Psoas muscle (tissue), 8 donors: Measurements from ENCODE around the gene TCF12. TPM values are rescaled to one million over a fixed set of nuclear protein-coding genes. Genes with fewer than 3 reads are reported as not detected.

Experiments
- ATAC-seq, 4 donors: fragments of 200-7000 bp; cut with Tn5 transposase; one replicate each; pipeline ENCODE4 v1.9.1; 2020; ENCODE audit warnings: moderate library complexity in 3 of 4, mild to moderate bottlenecking in 2 of 4
- DNase-seq, 2 donors: peaks; one replicate each; pipeline ENCODE4 v3.0.0-alpha.2; 2020
- H3K27ac ChIP-seq: fragments of 200-600 bp; one replicate; pipeline ENCODE4 v1.8.0; 2022
- H3K27me3 ChIP-seq, 3 donors: fragments of 200-600 bp in 1 of 3; one replicate each; pipeline versions ENCODE4 v1.6.1 to v1.8.0; 2013 to 2022; ENCODE audit warnings: low read length in 2 of 3, mild to moderate bottlenecking in 2 of 3, moderate library complexity in 1 of 3; ENCODE audit not compliant: insufficient read depth in 3 of 3
- H3K36me3 ChIP-seq, 2 donors: fragments of 200-600 bp in 1 of 2; one replicate each; pipeline versions ENCODE4 v1.6.1 to v1.8.0; 2013 to 2022; ENCODE audit warnings: low read depth in 1 of 2, mild to moderate bottlenecking in 1 of 2, moderate library complexity in 1 of 2; ENCODE audit not compliant: insufficient read depth in 1 of 2
- H3K4me1 ChIP-seq: fragments of 200-600 bp; one replicate; pipeline ENCODE4 v1.8.0; 2022
- H3K4me3 ChIP-seq: fragments of 200-600 bp; one replicate; pipeline ENCODE4 v1.8.0; 2022; ENCODE audit warnings: mild to moderate bottlenecking
- H3K9me3 ChIP-seq: fragments of 200-600 bp; one replicate; pipeline ENCODE4 v1.8.0; 2022
- CTCF ChIP-seq: fragments of 200-600 bp; IDR thresholded peaks from one replicate; pipeline ENCODE4 v1.8.0; 2022; ENCODE audit warnings: antibody characterized with exemption
- WGBS, 3 donors: extraction: QIAGEN DNeasy Blood & Tissue Kit; methylation state at CpG; one replicate each; pipeline versions ENCODE4 v1.1.6 to v1.1.7; 2013; 5-methylcytosine and 5-hydroxymethylcytosine counted together
- intact Hi-C, 2 donors: fragments of 100-400 bp; cut with DNase I; formaldehyde crosslinking; loops; one replicate each; pipeline versions ENCODE4 v1.11.0 to v1.14.2; 2022
- polyA plus RNA-seq, 3 donors: library from polyadenylated mRNA; stranded (reverse); fragments of 200-250 nt; gene quantifications; one replicate each; pipeline ENCODE4 v1.2.3, GENCODE V29; 2013
- total RNA-seq, 4 donors: library from RNA; stranded (reverse); fragmentation: NEBNext Ultra II Directional in 2 of 4; extraction: Animal tissue kit (Norgen Biotek cat#: 25700) in 2 of 4; gene quantifications; one replicate each; pipeline versions ENCODE4 v1.2.1 to v1.2.4, GENCODE V29; 2021 to 2023
- donor health status: healthy with polysubstance abuse.
- donor health status: DM: no; HTN: no; CAD: no; lungs with moderate emphysema.
- donor health status: Bipolar disorder and iron deficiency.
- donor health status: healthy.
- donor health status: DM: yes; HTN: yes; CAD: no.
- donor health status: DM: no; HTN: no; CAD: no.
- donor health status: DM: no; HTN: no; CAD: no.
- donor health status: DM: yes; HTN: yes; CAD: no.

The TCF12 gene
- total and polyA plus RNA-seq, 7 donors, result 10.5 to 53.1 (median 30.5) TPM

GRCh38 chr15:57223345-57223744 lies 304.9 kb downstream of the TCF12 start:
- Histone ChIP-seq H3K27ac (no peak overlapping the region), H3K36me3 (no peaks in the 10 kb centered on the region), H3K27me3 (no peaks in the 10 kb centered on the region), H3K4me3 (no peak overlapping the region), H3K4me1 (peaks cover 28% of the 10 kb centered on the region), H3K9me3 (no peaks in the 10 kb centered on the region)
- ATAC-seq (no peak), DNase-seq (no peak)
- 70 to 81% (median 77%) methylated on average over 2 of the region's 2 CpGs for WGBS, 3 donors
- intact Hi-C loops, result loop anchor here in 1 of 2 donors (10.0 kb wide), 1 partner anchor 51 kb away; no protein-coding TSS in a partner anchor
- no peak for TF ChIP-seq CTCF

GRCh38 chr15:57223887-57224286 lies 305.4 kb downstream of the TCF12 start:
- Histone ChIP-seq H3K27me3 (no peaks in the 10 kb centered on the region), H3K4me3 (no peak overlapping the region), H3K27ac (no peak overlapping the region), H3K9me3 (no peaks in the 10 kb centered on the region), H3K4me1 (peaks cover 23% of the 10 kb centered on the region), H3K36me3 (no peaks in the 10 kb centered on the region)
- no peak for ATAC-seq
- 85 to 87% (median 86%) methylated on average over 2 of the region's 2 CpGs for WGBS, 3 donors
- no peak for DNase-seq
- intact Hi-C loops, result loop anchor here in 1 of 2 donors (10.0 kb wide), 1 partner anchor 51 kb away; no protein-coding TSS in a partner anchor
- no peak for TF ChIP-seq CTCF

GRCh38 chr15:57224664-57225063 lies 306.2 kb downstream of the TCF12 start:
- no peak overlapping the region for H3K27ac ChIP-seq
- no peak for TF ChIP-seq CTCF
- no peak overlapping the region for H3K4me3 ChIP-seq
- intact Hi-C loops, result loop anchor here in 1 of 2 donors (10.0 kb wide), 1 partner anchor 50 kb away; no protein-coding TSS in a partner anchor
- H3K27me3 ChIP-seq, result no peaks in the 10 kb centered on the region
- DNase-seq (no peak), ATAC-seq (no peak)
- H3K4me1 ChIP-seq, result peaks cover 17% of the 10 kb centered on the region
- 45 to 61% (median 55%) methylated on average over 2 of the region's 2 CpGs for WGBS, 3 donors
- no peaks in the 10 kb centered on the region for H3K36me3 ChIP-seq
- H3K9me3 ChIP-seq, result no peaks in the 10 kb centered on the region

GRCh38 chr15:57227166-57227565 lies 308.7 kb downstream of the TCF12 start:
- Histone ChIP-seq H3K4me1 (peaks cover 10% of the 10 kb centered on the region), H3K4me3 (no peak overlapping the region), H3K9me3 (no peaks in the 10 kb centered on the region), H3K27me3 (no peaks in the 10 kb centered on the region), H3K27ac (no peak overlapping the region), H3K36me3 (peaks cover 0 to 2% of the 10 kb centered on the region in 2 donors)
- ATAC-seq (no peak), DNase-seq (no peak)
- intact Hi-C loops, result loop anchor here in 1 of 2 donors (10.0 kb wide), 1 partner anchor 48 kb away; no protein-coding TSS in a partner anchor
- TF ChIP-seq CTCF, result no peak
- 79 to 90% (median 83%) methylated on average over 3 of the region's 3 CpGs for WGBS, 3 donors

- 63 to 75% (median 66%) methylated on average over 2 of the region's 2 CpGs for WGBS, 3 donors
- Histone ChIP-seq H3K9me3 (no peaks in the 10 kb centered on the region), H3K4me1 (peaks cover 10% of the 10 kb centered on the region), H3K27me3 (no peaks in the 10 kb centered on the region), H3K27ac (no peak overlapping the region), H3K4me3 (no peak overlapping the region), H3K36me3 (peaks cover 0 to 9% of the 10 kb centered on the region in 2 donors)
- DNase-seq (no peak), ATAC-seq (no peak)
- TF ChIP-seq CTCF, result no peak
- intact Hi-C loops, result loop anchor here in 1 of 2 donors (10.0 kb wide), 1 partner anchor 47 kb away; no protein-coding TSS in a partner anchor
Observed at GRCh38 chr15:57227899-57228298, 309.5 kb downstream of the TCF12 start.
